ENCODE measurements around the gene OR52R1. TPM values are rescaled to one million over a fixed set of nuclear protein-coding genes. Genes with fewer than 3 reads are reported as not detected.

The OR52R1 gene
- polyA plus RNA-seq, 1 of the 3 experiments (the other 2 are of a cell fraction): not detected

DNA sequence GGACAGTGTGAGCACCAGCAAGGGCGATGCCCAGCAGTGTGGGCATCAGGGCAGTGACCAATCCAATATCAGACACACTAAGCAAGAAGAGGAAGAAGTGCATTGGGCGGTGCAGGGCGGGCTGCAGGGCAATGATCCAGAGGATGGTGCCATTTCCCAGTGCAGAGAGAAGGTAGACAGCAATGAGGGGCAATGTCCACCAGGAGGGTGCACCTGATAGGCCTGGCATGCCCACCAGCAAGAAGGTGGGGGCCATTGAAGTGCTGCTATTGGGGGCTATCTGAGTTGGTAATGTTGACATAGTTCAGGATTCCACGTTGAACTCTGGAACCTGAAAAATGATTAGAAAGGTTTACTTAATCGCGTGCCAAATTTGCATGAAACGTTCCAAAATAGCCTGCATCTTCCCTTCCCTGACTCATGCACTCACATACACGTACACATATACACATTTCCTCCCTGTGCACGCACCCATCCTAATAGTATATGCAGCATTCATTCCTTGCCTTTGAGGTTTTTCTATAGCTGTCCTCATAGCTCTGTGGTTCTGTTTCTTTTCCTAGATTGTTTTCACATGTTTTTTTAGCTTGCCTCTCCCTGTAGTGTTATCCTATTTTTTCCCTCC, 44.8 kb upstream of the OR52R1 start, which contains the start of gene OR51S1:
TSS of gene OR51S1 (minus strand) at position 301 of the 625 bp plus-strand sequence. CDS start at position 301, 0 bp downstream.
- 1% methylated on average over 9 of the region's 9 CpGs for WGBS (ENCODE audit: low lambda C conversion rate)
- Histone ChIP-seq H4K20me1 (ENCODE audit: insufficient read depth) (no peaks in the 10 kb centered on the region), H3K9ac (no peak within 1 kb of the TSS), H2AFZ (ENCODE audit: low read depth) (no peak within 1 kb of the TSS), H3K4me1 (ENCODE audit: control insufficient read depth in 1 of 2, insufficient read depth in 2 of 2, low read depth in 1 of 2, low read length in 1 of 2) (no peaks in the 10 kb centered on the region), H3K9me2 (no peaks in the 10 kb centered on the region), H3K4me2 (no peak within 1 kb of the TSS), H3K36me3 (replicated peaks in 1 of 2; ENCODE audit: control insufficient read depth in 1 of 2, insufficient read depth in 2 of 2, low read length in 1 of 2) (no peaks in the 10 kb centered on the region), H3K27ac (ENCODE audit: low read depth in 2 of 2, low read length in 1 of 2) (no peak within 1 kb of the TSS), H3K4me3 (ENCODE audit: low read depth in 2 of 2, low read length in 1 of 2) (no peak within 1 kb of the TSS), H3K9me3 (no peaks in the 10 kb centered on the region), H3F3A (replicated peaks; ENCODE audit: insufficient read depth) (no peaks in the 10 kb centered on the region), H3K79me2 (ENCODE audit: insufficient read depth) (no peaks in the 10 kb centered on the region), H3K27me3 (ENCODE audit: insufficient read depth) (no peaks in the 10 kb centered on the region)
- DNase-seq: no peak
- CTCF ChIA-PET: no interaction called here
- POLR2A ChIA-PET: no interaction called here
- TF ChIP-seq SMC3 (IDR thresholded peaks at IDR 0.05; ENCODE audit: low read depth, low read length): no peak
- TF ChIP-seq MEF2A (IDR thresholded peaks at IDR 0.05; ENCODE audit: borderline replicate concordance, low read depth): no peak
- no peak for TF ChIP-seq GATA2 (CRISPR knock-in tag; IDR thresholded peaks at IDR 0.05)
- TF ChIP-seq, protein P1, sequence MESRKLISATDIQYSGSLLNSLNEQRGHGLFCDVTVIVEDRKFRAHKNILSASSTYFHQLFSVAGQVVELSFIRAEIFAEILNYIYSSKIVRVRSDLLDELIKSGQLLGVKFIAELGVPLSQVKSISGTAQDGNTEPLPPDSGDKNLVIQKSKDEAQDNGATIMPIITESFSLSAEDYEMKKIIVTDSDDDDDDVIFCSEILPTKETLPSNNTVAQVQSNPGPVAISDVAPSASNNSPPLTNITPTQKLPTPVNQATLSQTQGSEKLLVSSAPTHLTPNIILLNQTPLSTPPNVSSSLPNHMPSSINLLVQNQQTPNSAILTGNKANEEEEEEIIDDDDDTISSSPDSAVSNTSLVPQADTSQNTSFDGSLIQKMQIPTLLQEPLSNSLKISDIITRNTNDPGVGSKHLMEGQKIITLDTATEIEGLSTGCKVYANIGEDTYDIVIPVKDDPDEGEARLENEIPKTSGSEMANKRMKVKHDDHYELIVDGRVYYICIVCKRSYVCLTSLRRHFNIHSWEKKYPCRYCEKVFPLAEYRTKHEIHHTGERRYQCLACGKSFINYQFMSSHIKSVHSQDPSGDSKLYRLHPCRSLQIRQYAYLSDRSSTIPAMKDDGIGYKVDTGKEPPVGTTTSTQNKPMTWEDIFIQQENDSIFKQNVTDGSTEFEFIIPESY (IDR thresholded peaks at IDR 0.05; ENCODE audit: borderline replicate concordance, low read depth): no peak
- TF ChIP-seq, protein P2, sequence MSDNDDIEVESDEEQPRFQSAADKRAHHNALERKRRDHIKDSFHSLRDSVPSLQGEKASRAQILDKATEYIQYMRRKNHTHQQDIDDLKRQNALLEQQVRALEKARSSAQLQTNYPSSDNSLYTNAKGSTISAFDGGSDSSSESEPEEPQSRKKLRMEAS (IDR thresholded peaks at IDR 0.05; ENCODE audit: low read depth): no peak
- TF ChIP-seq, protein P3, sequence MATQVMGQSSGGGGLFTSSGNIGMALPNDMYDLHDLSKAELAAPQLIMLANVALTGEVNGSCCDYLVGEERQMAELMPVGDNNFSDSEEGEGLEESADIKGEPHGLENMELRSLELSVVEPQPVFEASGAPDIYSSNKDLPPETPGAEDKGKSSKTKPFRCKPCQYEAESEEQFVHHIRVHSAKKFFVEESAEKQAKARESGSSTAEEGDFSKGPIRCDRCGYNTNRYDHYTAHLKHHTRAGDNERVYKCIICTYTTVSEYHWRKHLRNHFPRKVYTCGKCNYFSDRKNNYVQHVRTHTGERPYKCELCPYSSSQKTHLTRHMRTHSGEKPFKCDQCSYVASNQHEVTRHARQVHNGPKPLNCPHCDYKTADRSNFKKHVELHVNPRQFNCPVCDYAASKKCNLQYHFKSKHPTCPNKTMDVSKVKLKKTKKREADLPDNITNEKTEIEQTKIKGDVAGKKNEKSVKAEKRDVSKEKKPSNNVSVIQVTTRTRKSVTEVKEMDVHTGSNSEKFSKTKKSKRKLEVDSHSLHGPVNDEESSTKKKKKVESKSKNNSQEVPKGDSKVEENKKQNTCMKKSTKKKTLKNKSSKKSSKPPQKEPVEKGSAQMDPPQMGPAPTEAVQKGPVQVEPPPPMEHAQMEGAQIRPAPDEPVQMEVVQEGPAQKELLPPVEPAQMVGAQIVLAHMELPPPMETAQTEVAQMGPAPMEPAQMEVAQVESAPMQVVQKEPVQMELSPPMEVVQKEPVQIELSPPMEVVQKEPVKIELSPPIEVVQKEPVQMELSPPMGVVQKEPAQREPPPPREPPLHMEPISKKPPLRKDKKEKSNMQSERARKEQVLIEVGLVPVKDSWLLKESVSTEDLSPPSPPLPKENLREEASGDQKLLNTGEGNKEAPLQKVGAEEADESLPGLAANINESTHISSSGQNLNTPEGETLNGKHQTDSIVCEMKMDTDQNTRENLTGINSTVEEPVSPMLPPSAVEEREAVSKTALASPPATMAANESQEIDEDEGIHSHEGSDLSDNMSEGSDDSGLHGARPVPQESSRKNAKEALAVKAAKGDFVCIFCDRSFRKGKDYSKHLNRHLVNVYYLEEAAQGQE (IDR thresholded peaks at IDR 0.05; ENCODE audit: low read depth, low read length): no peak
- TF ChIP-seq, protein P4, sequence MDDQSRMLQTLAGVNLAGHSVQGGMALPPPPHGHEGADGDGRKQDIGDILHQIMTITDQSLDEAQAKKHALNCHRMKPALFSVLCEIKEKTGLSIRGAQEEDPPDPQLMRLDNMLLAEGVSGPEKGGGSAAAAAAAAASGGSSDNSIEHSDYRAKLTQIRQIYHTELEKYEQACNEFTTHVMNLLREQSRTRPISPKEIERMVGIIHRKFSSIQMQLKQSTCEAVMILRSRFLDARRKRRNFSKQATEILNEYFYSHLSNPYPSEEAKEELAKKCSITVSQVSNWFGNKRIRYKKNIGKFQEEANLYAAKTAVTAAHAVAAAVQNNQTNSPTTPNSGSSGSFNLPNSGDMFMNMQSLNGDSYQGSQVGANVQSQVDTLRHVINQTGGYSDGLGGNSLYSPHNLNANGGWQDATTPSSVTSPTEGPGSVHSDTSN (IDR thresholded peaks at IDR 0.05): no peak
- no peak for TF ChIP-seq NFIC (IDR thresholded peaks at IDR 0.05; ENCODE audit: borderline replicate concordance)
- TF ChIP-seq RCOR1 (IDR thresholded peaks at IDR 0.05; ENCODE audit: low read length): no peak
- no peak for TF ChIP-seq YY1 (IDR thresholded peaks at IDR 0.05; ENCODE audit: low read depth)
- TF ChIP-seq FOSL2 (IDR thresholded peaks at IDR 0.05; ENCODE audit: borderline replicate concordance, low read depth): no peak
- TF ChIP-seq, protein P5, sequence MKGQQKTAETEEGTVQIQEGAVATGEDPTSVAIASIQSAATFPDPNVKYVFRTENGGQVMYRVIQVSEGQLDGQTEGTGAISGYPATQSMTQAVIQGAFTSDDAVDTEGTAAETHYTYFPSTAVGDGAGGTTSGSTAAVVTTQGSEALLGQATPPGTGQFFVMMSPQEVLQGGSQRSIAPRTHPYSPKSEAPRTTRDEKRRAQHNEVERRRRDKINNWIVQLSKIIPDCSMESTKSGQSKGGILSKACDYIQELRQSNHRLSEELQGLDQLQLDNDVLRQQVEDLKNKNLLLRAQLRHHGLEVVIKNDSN (IDR thresholded peaks at IDR 0.05; ENCODE audit: borderline replicate concordance, low read depth): no peak
- TF ChIP-seq RFX5 (IDR thresholded peaks at IDR 0.05; ENCODE audit: low read length): no peak
- TF ChIP-seq ELF1 (IDR thresholded peaks at IDR 0.05): no peak
- no peak for TF ChIP-seq FOXJ3 (CRISPR knock-in tag; IDR thresholded peaks at IDR 0.05)
- TF ChIP-seq POLR2AphosphoS5 (IDR thresholded peaks at IDR 0.05; ENCODE audit: low read depth, low read length): no peak
- no peak for TF ChIP-seq RAD21 (IDR thresholded peaks at IDR 0.05; ENCODE audit: low read length)
- no peak for TF ChIP-seq CHD2 (IDR thresholded peaks at IDR 0.05; ENCODE audit: low read length, partially characterized antibody)
- TF ChIP-seq GABPA (IDR thresholded peaks at IDR 0.05; ENCODE audit: low read depth): no peak
- no peak for TF ChIP-seq TCF12 (IDR thresholded peaks at IDR 0.05)
